ENCODE data around the gene CT55.
"Not testable (repeated sequence)": the region's sequence is repeated elsewhere in the genome, so short reads cannot be mapped to it uniquely, and the experiment has no call there.

Gene CT55

DNA sequence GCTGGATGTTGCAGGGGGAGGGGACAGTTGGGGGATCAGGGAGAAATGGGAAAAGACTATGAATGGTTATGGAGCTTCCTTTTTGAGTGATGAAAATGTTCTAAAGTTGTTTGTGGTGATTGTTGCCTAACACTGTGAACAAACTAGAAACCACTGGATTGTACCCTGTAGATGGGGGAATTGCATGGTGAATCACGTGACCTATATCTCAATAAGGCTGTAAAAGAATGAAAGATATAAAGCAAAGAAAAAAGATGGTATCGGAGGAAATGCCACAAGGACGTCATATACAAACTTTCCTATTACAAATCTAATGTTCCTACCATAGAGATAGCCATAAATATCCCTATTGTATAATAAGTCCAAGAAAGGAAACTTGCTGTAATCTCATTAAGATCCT lies 20.6 kb upstream of the CT55 start:
- DNase-seq (ENCODE audit: low read depth), result no peak
- no peak overlapping the region for H3K4me3 ChIP-seq (ENCODE audit: low read depth, low read length)
- TF ChIP-seq, protein P1, sequence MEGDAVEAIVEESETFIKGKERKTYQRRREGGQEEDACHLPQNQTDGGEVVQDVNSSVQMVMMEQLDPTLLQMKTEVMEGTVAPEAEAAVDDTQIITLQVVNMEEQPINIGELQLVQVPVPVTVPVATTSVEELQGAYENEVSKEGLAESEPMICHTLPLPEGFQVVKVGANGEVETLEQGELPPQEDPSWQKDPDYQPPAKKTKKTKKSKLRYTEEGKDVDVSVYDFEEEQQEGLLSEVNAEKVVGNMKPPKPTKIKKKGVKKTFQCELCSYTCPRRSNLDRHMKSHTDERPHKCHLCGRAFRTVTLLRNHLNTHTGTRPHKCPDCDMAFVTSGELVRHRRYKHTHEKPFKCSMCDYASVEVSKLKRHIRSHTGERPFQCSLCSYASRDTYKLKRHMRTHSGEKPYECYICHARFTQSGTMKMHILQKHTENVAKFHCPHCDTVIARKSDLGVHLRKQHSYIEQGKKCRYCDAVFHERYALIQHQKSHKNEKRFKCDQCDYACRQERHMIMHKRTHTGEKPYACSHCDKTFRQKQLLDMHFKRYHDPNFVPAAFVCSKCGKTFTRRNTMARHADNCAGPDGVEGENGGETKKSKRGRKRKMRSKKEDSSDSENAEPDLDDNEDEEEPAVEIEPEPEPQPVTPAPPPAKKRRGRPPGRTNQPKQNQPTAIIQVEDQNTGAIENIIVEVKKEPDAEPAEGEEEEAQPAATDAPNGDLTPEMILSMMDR (conservative IDR thresholded peaks at IDR 0.05; ENCODE audit: low read depth, low read length), result no peak

DNA sequence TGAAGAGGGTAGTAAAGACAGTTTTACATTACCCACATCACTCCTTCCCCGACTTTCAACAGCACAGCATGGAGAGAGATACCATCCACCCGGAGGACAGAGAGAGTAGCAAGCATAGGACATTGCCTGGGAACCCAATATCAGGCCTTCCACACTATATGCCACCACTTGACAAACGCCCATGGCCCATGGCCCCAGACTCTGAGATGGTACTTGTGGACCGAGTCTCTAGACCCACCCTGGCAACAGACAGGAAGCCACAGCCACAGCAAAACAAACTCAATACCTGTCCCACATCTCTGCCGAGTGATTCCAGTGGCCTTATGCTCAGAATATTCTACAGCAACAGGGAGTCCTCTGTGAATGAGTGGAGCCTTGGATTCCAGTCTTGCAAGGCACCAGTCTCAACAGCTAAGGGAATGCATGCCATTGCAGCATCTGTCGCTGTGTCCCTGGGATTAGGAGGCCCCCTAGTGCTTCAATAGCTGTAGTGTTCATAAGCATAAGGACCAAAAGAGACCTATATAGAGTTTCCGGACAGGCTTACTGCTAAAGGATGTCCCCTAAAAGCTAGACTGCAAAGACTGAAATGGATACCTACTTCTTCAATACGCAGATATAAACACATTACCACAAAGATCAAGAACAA lies 14.7 kb upstream of the CT55 start:
- H3K4me3 ChIP-seq (ENCODE audit: low read depth, low read length), result no peak overlapping the region
- peak; percentile 69 for DNase-seq (ENCODE audit: low read depth)
- TF ChIP-seq, protein P1 (conservative IDR thresholded peaks at IDR 0.05; ENCODE audit: low read depth, low read length), result peak; percentile 64

DNA sequence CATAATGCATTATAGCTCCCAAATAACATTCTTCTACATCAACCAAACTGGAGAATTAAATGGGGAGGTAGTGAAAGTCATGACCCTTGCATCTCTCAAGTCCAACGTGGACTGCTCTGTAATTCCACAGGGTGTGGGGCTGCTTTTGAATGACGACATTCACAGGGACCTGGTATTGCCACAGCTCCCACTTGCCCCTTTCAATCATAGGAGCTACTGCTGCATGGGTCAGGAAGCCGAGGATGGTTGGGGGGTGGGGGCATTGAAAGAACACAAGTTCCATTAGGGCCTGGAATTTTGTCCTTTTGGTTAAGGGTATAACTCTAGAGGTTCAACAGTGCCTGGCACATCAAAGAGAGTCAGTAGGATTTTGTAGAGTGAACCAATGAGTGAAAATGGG lies 7.4 kb upstream of the CT55 start:
- DNase-seq (ENCODE audit: low read depth), result no peak
- TF ChIP-seq, protein P1 (conservative IDR thresholded peaks at IDR 0.05; ENCODE audit: low read depth, low read length), result no peak
- H3K4me3 ChIP-seq (ENCODE audit: low read depth, low read length), result no peak overlapping the region

DNA sequence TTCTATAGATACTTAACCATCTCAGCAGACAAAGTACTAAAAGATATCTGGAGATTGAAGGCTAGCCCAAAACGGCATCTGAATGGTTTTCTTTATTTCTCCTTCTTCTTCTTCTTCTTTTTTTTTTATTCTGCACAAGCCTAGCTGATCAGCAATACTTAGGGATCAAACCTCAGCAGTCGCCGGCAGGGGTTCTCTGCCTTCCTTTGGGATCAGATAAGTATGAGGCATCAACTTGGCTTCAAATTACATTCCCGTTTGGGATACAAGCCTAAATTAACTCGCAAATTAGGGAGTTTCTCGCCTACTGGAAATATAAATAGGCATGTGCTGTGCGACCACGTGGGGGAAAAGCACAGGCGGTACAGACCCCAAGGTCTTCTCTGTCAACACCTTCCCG lies 730 bp downstream of the CT55 start:
- no peak overlapping the region for H3K4me3 ChIP-seq (ENCODE audit: low read depth, low read length)
- no peak for DNase-seq (ENCODE audit: low read depth)
- TF ChIP-seq, protein P1 (conservative IDR thresholded peaks at IDR 0.05; ENCODE audit: low read depth, low read length), result no peak

DNA sequence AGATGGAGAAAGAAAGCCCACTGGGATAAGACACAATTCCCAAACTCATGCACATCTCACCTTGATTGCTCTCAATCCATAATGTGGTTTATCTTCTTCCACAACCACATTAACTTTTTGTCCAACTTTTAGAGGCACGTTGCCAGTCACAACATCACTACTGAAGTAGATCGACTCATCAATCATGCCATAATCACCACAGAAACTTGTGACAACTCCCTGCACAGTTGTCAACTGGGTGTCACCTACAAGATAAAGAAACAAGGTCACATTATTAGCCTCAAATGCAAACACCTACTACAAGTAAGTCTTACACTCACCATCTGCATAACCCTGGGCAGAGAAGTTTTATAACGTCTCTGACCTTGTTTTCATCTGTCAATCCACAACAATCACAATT lies 1.7 kb downstream of the CT55 start:
- DNase-seq (ENCODE audit: low read depth); H3K4me3 ChIP-seq (ENCODE audit: low read depth, low read length): not testable (repeated sequence)

DNA sequence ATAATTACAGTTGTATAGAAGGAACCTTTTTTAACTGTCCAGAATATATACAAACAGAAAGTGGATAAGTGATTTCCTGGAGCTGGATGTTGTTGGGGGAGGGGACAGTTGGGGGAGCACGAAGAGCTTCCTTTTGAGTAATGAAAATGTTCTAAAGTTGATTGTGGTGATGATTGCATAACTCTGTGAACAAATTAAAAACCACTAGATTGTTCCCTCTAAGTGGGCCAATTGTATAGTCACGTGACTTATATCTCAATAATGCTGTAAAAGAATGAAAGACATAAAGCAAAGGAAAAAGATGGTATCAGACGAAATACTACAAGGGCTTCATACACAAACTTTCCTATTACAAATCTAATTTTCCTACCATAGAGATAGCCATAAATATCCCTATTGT lies 2.7 kb downstream of the CT55 start:
- no peak for DNase-seq (ENCODE audit: low read depth)
- TF ChIP-seq, protein P1 (conservative IDR thresholded peaks at IDR 0.05; ENCODE audit: low read depth, low read length), result no peak

DNA sequence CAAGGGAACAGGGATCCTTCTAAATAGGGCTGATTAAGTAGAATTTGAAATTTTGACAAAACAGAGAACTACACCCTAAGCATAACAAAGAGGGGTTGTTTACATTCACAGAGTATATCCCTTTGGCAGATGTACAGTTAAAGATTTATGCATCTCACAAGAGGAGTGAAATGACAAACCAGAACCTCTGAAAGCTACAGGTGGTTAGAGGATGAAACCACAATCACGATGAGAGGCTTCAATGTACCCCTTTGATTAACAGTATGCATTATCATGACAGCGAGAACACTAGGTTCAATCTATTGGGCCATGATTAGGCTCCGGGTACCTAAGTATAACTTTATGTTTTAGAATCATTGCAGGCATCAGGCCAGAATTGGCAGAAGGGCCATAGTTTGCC lies 16.5 kb downstream of the CT55 start:
- not testable (repeated sequence) for DNase-seq (ENCODE audit: low read depth); H3K4me3 ChIP-seq (ENCODE audit: low read depth, low read length)

More for the DNA sequence above, 2.7 kb downstream of the CT55 start:
- H3K4me3 ChIP-seq (ENCODE audit: low read depth, low read length), result no peak overlapping the region

DNA sequence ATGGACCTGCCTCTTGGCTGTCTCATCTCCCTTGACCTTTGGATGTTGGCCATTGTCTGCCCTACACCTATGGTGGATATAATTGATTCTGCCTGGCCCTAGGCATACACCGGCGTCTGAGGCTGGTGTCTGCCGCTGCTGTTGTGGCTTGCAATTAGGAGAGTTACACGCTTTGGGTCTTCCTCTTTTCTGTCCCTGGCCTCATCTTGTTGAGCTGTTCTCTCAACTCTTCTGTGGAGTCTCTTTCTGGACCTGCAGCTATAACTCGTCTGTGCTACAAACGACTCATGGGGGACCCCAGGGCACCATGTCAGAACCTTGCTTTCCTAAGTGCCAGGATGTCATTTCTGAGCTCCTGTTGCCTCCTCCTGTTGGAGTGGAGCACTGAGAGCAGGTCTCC lies 45.1 kb downstream of the CT55 start:
- DNase-seq (ENCODE audit: low read depth); H3K4me3 ChIP-seq (ENCODE audit: low read depth, low read length): not testable (repeated sequence)

DNA sequence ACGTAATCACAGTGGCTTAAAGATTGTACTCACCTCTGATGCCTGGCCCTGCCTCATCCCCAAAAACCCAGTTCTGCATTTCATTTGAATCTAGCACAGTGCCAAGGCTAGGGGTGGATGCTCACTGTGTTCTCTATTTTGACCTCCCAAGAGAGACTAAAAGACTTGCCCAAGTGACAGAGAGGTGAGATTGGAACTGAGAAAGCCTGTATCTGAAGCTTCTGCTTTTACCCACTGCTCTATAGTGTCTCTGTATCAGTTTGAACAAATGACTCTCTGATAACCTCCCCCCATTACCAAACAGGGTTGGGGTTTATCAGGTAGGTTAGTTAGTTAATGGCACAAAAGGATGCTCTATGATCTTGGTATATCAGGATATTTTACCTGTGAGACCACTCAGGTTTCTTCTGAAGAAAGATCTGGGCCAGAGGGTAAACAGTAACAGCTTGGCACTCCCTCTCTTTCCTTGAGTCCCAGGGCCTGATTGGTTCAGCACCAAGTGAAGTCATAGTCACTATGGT lies 51.1 kb downstream of the CT55 start, which contains the start of gene ETDB:
Gene ETDB (minus strand): TSS at position 471 of the 521 bp plus-strand sequence. CDS start 1,265 bp downstream, outside the sequence.
- not testable (repeated sequence) for DNase-seq (ENCODE audit: low read depth); H3K4me3 ChIP-seq (ENCODE audit: low read depth, low read length)

DNA sequence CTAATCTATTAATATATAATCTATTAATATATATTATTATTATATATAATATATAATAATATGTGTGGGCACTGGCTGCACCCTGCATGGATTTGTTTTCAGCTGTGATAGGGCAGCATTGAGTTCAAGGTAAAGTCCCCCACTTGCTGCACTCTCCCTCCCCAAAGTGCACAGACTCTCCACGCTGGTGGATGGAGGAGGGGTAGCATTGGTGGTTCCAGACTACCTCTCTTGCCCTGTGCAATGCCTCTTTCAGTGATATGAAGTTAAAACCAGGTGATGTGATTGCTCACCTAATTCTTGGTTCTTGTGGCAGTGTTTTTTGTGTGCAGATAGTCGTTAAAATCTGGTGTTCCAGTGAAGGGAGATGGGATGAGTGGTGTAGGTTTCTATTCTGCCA lies 55.1 kb downstream of the CT55 start:
- not testable (repeated sequence) for H3K4me3 ChIP-seq (ENCODE audit: low read depth, low read length); DNase-seq (ENCODE audit: low read depth)

Data from choroid plexus epithelial cell (primary cell).